ENCODE data around the gene MSH3.
"Not testable (repeated sequence)": the region's sequence is repeated elsewhere in the genome, so short reads cannot be mapped to it uniquely, and the experiment has no call there.

Gene MSH3

DNA sequence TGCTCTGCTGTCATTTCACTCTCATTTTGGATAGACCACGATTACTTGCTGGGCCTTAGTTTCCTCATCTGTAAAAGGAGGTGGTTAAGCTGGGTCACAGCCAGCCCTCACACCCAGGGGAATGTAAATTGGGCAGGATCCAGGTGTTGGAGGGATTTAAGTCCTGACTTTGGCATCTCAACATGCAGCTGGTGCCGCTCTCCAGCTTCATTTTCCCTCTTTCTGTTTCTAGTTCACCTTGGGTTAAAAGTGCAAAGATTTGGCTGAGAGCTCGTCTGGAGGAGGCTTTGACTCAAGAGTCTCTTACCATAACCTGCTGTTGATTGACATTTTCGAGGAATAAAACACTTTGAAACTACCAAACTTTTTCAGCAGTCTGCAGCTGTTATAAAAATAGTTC lies 144.6 kb downstream of the MSH3 start:
- no peak for DNase-seq

DNA sequence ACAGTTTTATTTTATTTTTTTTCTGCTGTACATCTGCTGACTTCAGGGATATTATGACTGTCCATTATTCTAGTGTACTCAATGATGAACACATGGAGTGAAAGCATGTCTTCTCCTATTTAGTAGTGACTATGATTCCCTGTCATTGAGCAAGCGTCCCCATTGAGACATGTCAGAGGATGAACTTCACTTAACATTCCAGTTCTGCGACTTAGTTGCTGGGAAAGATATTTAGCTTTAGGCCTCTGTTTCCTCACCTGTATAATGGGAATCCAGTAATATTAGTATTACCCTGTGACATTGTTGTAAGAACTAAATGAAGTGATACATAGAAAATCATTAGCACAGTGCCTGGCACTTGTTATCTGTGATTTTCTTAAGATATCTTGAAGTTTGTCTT lies 145.1 kb downstream of the MSH3 start:
- no peak for DNase-seq

- no peak for DNase-seq
Measured at GRCh38 chr5:80804332-80804731, 149.9 kb downstream of the MSH3 start.

GRCh38 chr5:80805038-80805437 lies 150.6 kb downstream of the MSH3 start:
- DNase-seq, result no peak

DNA sequence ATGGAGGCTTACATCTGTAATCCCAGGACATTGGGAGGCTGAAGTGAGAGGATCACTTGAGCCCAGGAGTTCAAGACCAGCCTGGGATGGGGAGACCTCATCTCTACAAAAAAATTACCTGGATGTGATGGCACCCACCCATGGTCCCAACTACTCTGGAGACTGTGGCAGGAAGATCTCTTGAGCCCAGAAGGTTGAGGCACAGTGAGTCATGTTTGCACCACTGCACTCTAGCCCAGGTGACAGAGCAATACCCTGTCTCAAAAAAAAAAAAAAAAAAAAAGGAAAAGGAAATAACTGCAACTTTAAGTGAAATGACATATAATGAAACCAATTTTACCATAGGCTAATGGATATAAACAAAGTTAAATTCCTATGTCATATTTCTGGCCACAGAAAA lies 152.5 kb downstream of the MSH3 start:
- DNase-seq, result no peak

DNA sequence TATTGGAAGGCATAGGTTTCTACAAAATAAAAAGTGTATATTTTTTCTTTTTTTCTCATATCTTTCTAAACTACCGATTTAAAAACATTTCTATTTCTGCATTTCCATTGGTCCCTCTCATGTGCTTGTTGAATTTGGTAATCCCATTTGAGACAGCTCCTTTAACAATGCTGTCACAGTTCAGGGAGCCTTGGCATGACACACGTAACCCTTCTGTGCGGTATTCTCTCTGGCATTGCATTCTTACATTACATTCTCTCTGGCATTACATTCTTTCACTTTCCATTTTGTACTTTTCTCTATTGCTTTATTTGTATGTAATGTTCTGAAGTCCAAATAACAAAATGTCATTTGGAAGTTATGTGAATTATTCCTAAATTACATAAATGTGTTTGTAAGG lies 155.0 kb downstream of the MSH3 start:
- no peak for DNase-seq

DNA sequence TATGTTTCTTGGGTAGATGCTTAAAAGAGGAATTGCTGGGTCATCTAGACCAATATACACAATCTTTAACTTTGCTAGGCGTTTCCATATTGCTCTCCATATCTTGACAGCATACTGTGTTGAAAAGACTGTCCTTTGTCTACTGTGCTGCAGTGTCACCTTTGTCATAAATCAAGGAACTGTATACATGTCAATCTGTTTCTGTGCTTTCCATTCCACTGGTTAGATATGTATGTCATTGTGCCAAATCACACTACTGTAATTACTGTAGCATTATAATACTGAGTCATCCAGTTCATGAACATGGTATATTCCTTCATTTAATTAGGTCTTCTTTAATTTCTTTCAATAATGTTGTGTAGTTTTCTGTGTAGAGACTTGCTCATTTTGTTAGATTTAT lies 156.0 kb downstream of the MSH3 start:
- no peak for DNase-seq

- DNase-seq, result no peak
Measured at GRCh38 chr5:80816590-80816989, 162.1 kb downstream of the MSH3 start.

- no peak for DNase-seq
Measured at GRCh38 chr5:80820685-80821084, 166.2 kb downstream of the MSH3 start.

DNA sequence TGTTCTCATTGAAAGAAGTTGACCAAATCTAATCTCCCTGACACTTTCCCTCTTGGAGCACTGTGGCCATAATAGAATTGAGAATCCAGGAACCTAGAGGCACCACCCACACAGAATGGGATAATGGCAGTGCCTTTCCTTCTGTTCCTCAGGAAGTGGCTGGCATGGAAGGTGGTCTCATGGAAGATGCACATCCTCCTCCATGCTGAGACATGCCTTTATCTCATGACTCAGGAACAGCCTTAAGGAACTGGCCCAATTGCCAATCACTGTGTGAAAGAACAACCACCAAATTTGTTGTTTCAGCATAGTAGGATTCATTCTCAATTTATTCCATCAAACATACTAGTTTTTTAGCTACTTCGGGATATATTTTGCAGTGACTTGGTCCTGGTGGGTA lies 168.2 kb downstream of the MSH3 start:
- no peak for DNase-seq

GRCh38 chr5:80824159-80824558 lies 169.7 kb downstream of the MSH3 start:
- not testable (repeated sequence) for DNase-seq

DNA sequence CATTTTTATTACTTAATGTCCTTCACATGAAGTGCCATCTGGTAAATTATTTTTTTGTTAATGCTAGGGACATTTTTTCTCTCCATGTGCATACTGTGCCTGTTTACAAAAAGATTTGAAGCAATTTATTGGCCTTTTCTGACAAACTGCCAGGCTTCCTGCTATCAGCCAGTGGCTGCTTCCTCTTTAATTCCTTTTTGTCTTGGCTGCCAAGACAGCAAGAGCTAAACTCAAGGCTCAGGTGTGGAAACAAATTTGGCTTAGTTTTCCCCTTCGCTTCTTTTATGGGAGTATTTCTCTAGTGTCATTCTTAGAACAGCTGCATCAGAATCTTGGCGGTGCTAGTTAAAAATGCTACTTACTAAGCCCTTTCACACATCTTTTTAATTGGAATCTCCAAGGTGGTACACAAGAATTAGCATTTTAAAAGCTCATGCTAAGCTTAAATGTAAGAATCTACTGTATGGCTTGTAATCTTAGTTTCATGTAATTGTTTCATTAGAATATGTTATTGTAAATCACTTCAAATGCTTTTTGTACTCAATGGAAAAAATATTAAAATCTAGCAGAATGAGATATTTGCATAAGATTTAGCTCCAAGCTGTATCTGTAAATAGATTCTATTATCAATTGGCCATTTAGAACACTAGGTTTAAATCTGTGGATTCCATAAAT lies 171.5 kb downstream of the MSH3 start:
- no peak for DNase-seq

DNA sequence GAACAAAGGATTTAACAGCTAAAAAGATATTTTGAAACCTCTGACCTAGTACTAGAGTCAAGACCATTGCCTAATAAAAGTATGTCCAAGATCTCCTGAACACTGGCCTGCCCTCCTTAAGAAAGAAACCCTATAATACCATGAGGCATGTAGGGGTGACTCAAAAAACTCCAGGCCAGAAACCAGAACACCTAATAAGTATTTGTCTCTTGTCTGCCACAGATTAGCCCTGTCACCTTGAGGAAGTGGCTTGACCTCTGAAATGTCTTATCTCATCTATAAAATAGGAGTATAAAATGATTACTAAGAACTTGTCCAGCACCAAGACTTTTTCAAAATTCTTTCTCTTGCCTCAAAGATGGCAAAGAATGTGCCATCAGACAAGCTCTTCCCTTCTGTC lies 180.3 kb downstream of the MSH3 start:
- DNase-seq, result no peak

DNA sequence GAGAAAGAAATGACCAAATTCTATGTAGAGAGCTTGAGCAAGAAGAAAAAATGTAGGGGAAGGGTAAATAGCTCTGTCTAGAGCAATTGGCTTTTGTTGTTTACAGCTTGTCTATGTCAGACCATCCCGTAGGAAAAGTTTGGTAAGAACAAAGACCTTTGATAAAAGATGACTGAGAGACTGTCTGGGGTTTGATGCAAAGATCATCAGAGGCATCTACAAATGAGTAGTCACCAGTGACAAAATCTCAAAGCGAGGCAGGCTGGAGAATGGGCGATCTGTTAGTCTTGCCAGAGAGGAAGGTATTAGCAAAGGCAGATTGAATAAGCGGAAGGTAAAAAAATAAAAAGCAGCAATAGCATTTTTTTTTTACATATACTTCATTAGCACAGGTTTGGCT lies 180.7 kb downstream of the MSH3 start:
- no peak for DNase-seq

DNA sequence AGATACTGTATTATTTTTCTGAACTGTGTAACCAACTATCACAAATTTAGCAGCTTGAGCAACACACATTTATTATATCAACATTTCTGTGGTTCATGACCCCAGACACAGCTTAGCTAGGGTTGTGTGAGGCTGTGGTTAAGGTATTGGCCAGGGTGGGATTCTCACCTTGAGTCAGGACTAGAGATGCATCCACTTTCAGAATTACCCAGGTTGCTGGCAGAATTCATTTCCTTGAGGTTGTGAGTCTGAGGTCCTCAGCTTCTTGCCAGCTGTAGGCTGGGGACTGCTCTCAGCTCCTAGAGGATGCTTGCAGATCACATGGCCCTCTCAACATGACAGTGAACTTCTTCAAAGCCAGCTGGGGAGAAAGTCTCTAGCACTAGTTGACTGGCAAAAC lies 183.2 kb downstream of the MSH3 start:
- peak in 1 of 2 donors; percentile 11 for DNase-seq

DNA sequence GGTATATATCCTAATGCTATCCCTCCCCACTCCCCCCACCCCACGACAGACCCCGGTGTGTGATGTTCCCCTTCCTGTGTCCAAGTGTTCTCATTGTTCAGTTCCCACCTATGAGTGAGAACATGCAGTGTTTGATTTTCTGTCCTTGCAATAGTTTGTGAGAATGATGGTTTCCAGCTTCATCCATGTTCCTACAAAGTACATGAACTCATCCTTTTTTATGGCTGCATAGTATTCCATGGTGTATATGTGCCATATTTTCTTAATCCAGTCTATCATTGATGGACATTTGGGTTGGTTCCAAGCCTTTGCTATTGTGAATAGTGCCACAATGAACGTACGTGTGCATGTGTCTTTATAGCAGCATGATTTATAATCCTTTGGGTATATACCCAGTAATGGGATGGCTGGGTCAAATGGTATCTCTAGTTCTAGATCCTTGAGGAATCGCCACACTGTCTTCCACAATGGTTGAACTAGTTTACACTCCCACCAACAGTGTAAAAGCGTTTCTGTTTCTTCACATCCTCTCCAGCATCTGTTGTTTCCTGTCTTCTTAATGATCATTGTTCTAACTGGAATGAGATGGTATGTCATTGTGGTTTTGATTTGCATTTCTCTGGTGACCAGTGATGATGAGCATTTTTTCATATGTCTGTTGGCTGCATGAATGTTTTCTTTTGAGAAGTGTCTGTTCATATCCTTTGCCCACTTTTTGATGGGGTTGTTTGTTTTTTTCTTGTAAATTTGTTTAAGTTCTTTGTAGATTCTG lies 186.8 kb downstream of the MSH3 start:
- DNase-seq, result not testable (repeated sequence)

DNA sequence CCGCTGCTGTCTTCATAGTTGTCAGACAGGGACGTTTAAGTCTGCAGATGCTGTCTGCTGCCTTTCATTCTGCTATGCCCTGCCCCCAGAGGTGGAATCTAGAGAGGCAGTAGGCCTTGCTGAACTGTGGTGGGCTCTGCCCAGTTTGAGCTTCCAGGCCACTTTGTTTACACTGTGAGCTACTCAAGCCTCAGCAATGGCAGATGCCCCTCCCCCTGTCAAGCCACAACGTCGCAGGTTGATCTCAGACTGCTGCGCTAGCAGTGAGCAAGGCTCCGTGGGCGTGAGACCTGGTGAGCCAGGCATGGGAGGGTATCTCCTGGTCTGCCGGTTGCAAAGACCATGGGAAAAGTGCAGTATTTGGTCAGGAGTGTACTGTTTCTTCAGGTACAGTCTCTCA lies 192.0 kb downstream of the MSH3 start:
- DNase-seq, result not testable (repeated sequence)

DNA sequence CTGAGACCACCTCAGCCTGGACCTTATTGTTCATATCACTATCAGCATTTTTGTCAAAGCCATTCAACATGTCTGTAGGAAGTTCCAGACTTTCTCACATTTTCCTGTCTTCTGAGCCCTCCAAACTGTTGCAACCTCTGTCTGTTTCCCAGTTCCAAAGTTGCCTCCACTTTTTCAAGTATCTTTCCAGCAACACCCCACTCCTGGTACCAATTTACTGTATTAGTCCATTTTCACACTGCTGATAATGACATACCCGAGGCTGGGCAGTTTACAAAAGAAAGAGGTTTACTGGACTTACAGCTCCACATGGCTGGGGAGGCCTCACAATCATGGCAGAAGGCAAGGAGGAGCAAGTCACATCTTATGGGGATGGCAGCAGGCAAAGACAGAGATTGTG lies 195.7 kb downstream of the MSH3 start:
- not testable (repeated sequence) for DNase-seq

DNA sequence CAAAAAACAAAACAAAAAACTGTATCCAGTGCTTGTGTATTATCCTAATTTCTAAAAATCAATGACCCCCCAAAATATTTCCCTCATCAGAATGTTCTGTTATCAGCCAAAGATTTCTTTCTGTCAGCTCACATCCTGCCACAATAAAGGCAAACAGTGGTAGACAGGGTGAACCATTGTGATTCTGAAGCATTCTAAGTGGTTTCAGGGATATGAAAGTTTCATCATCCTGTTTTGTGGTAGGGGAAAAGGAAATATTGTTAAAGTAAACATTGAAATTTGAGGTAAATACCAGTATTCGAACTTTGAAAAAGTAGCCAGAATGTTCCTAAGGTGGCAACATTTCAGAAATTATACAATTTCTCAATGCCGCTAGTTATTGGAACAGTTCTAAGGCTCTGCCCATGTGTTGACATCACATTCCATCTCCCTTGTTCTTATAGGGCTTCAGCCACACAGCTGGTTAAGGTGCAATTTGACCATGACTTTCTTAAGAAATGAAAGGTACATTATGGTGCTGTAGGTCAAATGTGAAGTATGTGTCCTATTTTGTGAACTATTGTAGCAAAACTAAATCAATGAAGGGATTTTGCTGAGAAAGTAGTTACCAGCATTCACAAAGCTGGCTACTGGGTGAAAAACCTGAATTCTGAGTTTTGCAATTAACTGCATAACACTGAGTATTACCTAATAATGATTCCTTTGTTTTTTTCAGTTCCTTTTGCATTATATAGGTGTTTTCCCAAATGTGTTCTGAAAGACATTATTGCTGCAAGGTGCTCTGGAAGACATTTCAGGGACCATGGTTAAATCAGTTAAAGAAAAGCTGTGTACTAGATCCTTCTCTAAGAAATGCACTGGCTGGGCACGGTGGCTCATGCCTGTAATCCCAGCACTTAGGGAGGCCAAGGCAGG lies 198.1 kb downstream of the MSH3 start:
- no peak for DNase-seq

DNA sequence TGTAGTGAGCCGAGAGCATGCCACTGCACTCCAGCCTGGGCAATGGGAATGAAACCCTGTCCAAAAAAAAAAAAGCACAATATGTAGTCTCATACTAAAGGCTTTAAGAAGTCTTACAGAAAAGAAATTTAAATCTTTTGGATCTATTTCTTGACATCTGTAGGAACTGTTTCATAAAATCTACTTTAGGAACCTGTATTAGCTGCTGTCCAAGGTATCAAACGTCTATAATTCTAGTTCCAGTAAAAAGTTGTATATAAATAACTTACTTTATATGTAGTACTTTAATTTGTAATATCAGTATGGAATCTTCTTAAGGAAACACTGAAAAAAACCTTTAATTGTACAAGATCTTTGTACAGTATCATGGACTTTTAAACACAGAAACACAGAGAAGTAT lies 199.0 kb downstream of the MSH3 start:
- DNase-seq, result no peak

- no peak for DNase-seq
Measured at GRCh38 chr5:80854583-80854982, 200.1 kb downstream of the MSH3 start.

DNA sequence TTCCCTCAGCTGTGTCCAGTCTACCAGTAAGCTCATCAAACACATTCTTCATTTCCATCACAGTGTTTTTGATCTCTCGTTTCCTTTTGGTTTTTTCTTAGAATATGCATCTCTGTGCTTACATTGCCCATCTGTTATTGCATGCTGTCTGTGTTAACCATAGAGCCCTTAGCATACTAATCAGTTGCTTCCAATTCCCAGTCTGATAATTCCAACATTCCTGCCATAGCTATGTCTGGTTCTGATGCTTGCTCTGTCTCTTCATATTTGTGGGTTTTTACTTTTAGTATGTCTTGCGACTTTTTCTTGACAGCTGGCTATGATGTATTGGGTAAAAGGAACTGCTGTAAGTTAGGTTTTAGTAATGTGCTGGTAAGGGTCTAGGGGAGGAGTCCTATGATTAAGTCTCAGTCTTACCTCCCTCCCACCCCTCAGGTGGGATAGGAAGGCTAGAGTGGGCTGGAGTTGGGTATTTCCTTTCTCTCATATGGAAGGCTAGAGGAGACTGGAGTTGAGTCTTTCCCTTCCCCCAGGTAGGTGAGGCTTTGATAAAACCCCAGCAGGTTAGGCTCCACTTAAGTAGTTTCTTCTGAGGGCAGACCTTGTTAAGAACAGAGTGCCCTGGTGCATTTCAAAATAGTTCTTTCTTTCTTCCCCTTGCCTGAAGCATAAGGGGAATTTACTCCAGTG lies 206.6 kb downstream of the MSH3 start:
- DNase-seq, result no peak

GRCh38 chr5:80863708-80864107 lies 209.3 kb downstream of the MSH3 start:
- no peak for DNase-seq
